HEK293 (cell line): ENCODE data around the gene BRWD1.
A peak's percentile ranks its signal among the peaks of the same experiment; 100 is the strongest.

Experiments used
- CTCF ChIA-PET: fragments of 350-600 bp; formaldehyde crosslinking; extraction: SDS; loops from one replicate; lab custom pipeline; 2021; ENCODE audit warnings: antibody characterized with exemption; lab: Yijun Ruan, JAX
- POLR2A ChIA-PET: fragments of 300-600 bp; formaldehyde crosslinking; extraction: SDS; loops from one replicate; lab custom pipeline; 2020; ENCODE audit warnings: antibody characterized with exemption, inconsistent platforms; lab: Yijun Ruan, JAX
- H3K27ac ChIP-seq: fragments of 200-500 bp; sonication (Bioruptor generic); 2 replicates; pipeline ENCODE4 v1.5.1; 2014; ENCODE audit warnings: low read depth, low read length, control low read depth, inconsistent platforms; ENCODE audit errors: extremely low read depth
- H3K36me3 ChIP-seq, 2 experiments: fragments of 200-500 bp in 1 of 2; sonication (Bioruptor generic) in 1 of 2; 1 replicate in 1 of 2; 2 replicates in 1 of 2; pipeline ENCODE4 v1.5.1; 2014 to 2017; ENCODE audit warnings: inconsistent platforms in 2 of 2, low read length in 2 of 2; ENCODE audit not compliant: control insufficient read depth in 2 of 2, insufficient read depth in 1 of 2
- H3K4me1 ChIP-seq: fragments of 200-500 bp; sonication (Bioruptor generic); 2 replicates; pipeline ENCODE4 v1.5.1; 2014; ENCODE audit warnings: mild to moderate bottlenecking, low read length, inconsistent platforms; ENCODE audit not compliant: control insufficient read depth, insufficient read depth
- H3K4me3 ChIP-seq: 2 replicates; pipeline ENCODE4 v1.5.1; 2011; ENCODE audit warnings: low read depth, mild to moderate bottlenecking, control low read depth, low read length, moderate library complexity
- H3K9me3 ChIP-seq: fragments of 200-500 bp; sonication (Bioruptor generic); 2 replicates; pipeline ENCODE4 v1.5.1; 2014; ENCODE audit warnings: low read depth, low read length, inconsistent platforms; ENCODE audit not compliant: control insufficient read depth, insufficient read depth
- CTCF ChIP-seq: fragments of 450-650 bp; formaldehyde crosslinking; IDR thresholded peaks from 2 replicates; pipeline ENCODE4 v1.5.1; 2016; ENCODE audit warnings: missing biosample characterization, missing genetic modification characterization
- GFI1B ChIP-seq: fragments of 450-650 bp; formaldehyde crosslinking; IDR thresholded peaks from 2 replicates; pipeline ENCODE4 v1.5.1; 2016; ENCODE audit warnings: missing biosample characterization, missing genetic modification characterization
- GLIS1 ChIP-seq: fragments of 450-650 bp; formaldehyde crosslinking; IDR thresholded peaks from 2 replicates; pipeline ENCODE4 v1.5.1; 2016; ENCODE audit warnings: missing biosample characterization, missing genetic modification characterization
- HIC1 ChIP-seq: fragments of 450-650 bp; formaldehyde crosslinking; IDR thresholded peaks from 2 replicates; pipeline ENCODE4 v1.5.1; 2016; ENCODE audit warnings: missing biosample characterization, missing genetic modification characterization
- HOXA7 ChIP-seq: sonication (generic); formaldehyde crosslinking; IDR thresholded peaks from 2 replicates; pipeline ENCODE4 v1.8.1; 2022; ENCODE audit warnings: missing genetic modification reagents, borderline replicate concordance
- INSM2 ChIP-seq: fragments of 450-650 bp; formaldehyde crosslinking; IDR thresholded peaks from 2 replicates; pipeline ENCODE4 v1.5.1; 2016; ENCODE audit warnings: missing biosample characterization, missing genetic modification characterization
- YY2 ChIP-seq: fragments of 450-650 bp; formaldehyde crosslinking; IDR thresholded peaks from 2 replicates; pipeline ENCODE4 v1.5.1; 2016; ENCODE audit warnings: missing biosample characterization, missing genetic modification characterization
- ZBTB26 ChIP-seq: fragments of 450-650 bp; formaldehyde crosslinking; optimal IDR thresholded peaks from 2 replicates; pipeline ENCODE3; 2016; ENCODE audit warnings: missing biosample characterization, mild to moderate bottlenecking, missing genetic modification characterization
- ZBTB48 ChIP-seq: fragments of 450-650 bp; formaldehyde crosslinking; IDR thresholded peaks from 2 replicates; pipeline ENCODE4 v1.5.1; 2016; ENCODE audit warnings: missing biosample characterization, missing genetic modification characterization
- ZFP69B ChIP-seq: fragments of 450-650 bp; formaldehyde crosslinking; IDR thresholded peaks from 2 replicates; pipeline ENCODE4 v1.5.1; 2016; ENCODE audit warnings: missing biosample characterization, missing genetic modification characterization
- ZNF114 ChIP-seq: fragments of 450-650 bp; formaldehyde crosslinking; IDR thresholded peaks from 2 replicates; pipeline ENCODE4 v1.5.0; 2017; ENCODE audit warnings: missing biosample characterization, missing genetic modification characterization
- ZNF24 ChIP-seq: fragments of 450-650 bp; formaldehyde crosslinking; IDR thresholded peaks from 2 replicates; pipeline ENCODE4 v1.5.1; 2016; ENCODE audit warnings: missing biosample characterization, missing genetic modification characterization
- ZNF350 ChIP-seq: fragments of 450-650 bp; formaldehyde crosslinking; IDR thresholded peaks from 2 replicates; pipeline ENCODE4 v1.5.0; 2017; ENCODE audit warnings: missing biosample characterization, mild to moderate bottlenecking, missing genetic modification characterization
- ZNF449 ChIP-seq: fragments of 450-650 bp; formaldehyde crosslinking; IDR thresholded peaks from 2 replicates; pipeline ENCODE4 v1.5.1; 2017; ENCODE audit warnings: missing biosample characterization, mild to moderate bottlenecking, missing genetic modification characterization, moderate library complexity
- ZNF555 ChIP-seq: fragments of 450-650 bp; formaldehyde crosslinking; conservative IDR thresholded peaks from 2 replicates; pipeline ENCODE4 v1.5.1; 2017; ENCODE audit warnings: missing biosample characterization, mild to moderate bottlenecking, missing genetic modification characterization, inconsistent platforms
- ZNF596 ChIP-seq: fragments of 450-650 bp; IDR thresholded peaks from 2 replicates; pipeline ENCODE4 v1.5.0; 2018; ENCODE audit warnings: missing biosample characterization, mild to moderate bottlenecking, missing genetic modification characterization, moderate library complexity
- ZNF621 ChIP-seq: fragments of 450-650 bp; formaldehyde crosslinking; IDR thresholded peaks from 2 replicates; pipeline ENCODE4 v1.5.1; 2017; ENCODE audit warnings: missing biosample characterization, missing genetic modification characterization
- ZNF623 ChIP-seq: fragments of 450-650 bp; formaldehyde crosslinking; IDR thresholded peaks from 2 replicates; pipeline ENCODE4 v1.5.1; 2016; ENCODE audit warnings: missing biosample characterization, missing genetic modification characterization
- ZNF629 ChIP-seq: fragments of 450-650 bp; formaldehyde crosslinking; IDR thresholded peaks from 2 replicates; pipeline ENCODE4 v1.5.1; 2017; ENCODE audit warnings: missing biosample characterization, missing genetic modification characterization
- ZNF639 ChIP-seq: fragments of 450-650 bp; formaldehyde crosslinking; IDR thresholded peaks from 2 replicates; pipeline ENCODE4 v1.5.1; 2016; ENCODE audit warnings: missing biosample characterization, missing genetic modification characterization
- ZNF670 ChIP-seq: fragments of 450-650 bp; formaldehyde crosslinking; IDR thresholded peaks from 2 replicates; pipeline ENCODE4 v1.5.1; 2016; ENCODE audit warnings: missing biosample characterization, missing genetic modification characterization, low read depth
- ZNF785 ChIP-seq: fragments of 450-650 bp; formaldehyde crosslinking; IDR thresholded peaks from 2 replicates; pipeline ENCODE4 v1.5.1; 2016; ENCODE audit warnings: missing biosample characterization, missing genetic modification characterization

Gene BRWD1

GRCh38 chr21:39178421-39178820 is 135.0 kb downstream of the BRWD1 start:
- ChIA-PET CTCF (interaction anchor here (2.5 kb wide), 1 partner anchor 41 kb away, joined by 8 read pairs; no protein-coding TSS in a partner anchor), POLR2A (interaction anchor here (2.0 kb wide), 1 partner anchor 10 kb away, joined by 4 read pairs; no protein-coding TSS in a partner anchor)
- Histone ChIP-seq H3K27ac (no peak overlapping the region), H3K9me3 (no peaks in the 10 kb centered on the region), H3K4me3 (no peak overlapping the region), H3K4me1 (no peaks in the 10 kb centered on the region), H3K36me3 (peaks cover 43 to 64% of the 10 kb centered on the region in 2 experiments)
- TF ChIP-seq ZNF114 = no peak
- TF ChIP-seq CTCF (tag by site-specific recombination) = no peak
- TF ChIP-seq HOXA7 (CRISPR knock-in tag) = no peak
- TF ChIP-seq ZNF350 (tag by site-specific recombination) = no peak
- TF ChIP-seq INSM2 (tag by site-specific recombination) = no peak

GRCh38 chr21:39176271-39176709 is 137.1 kb downstream of the BRWD1 start:
- peaks cover 48 to 81% of the 10 kb centered on the region in 2 experiments for H3K36me3 ChIP-seq
- TF ChIP-seq HOXA7 (CRISPR knock-in tag) (no peak), CTCF (tag by site-specific recombination) (no peak), ZNF623 (tag by site-specific recombination) (no peak), GFI1B (tag by site-specific recombination) (peak; percentile 88), ZNF621 (tag by site-specific recombination) (no peak), HIC1 (tag by site-specific recombination) (no peak), ZFP69B (no peak), ZNF629 (peak; percentile 70), ZNF596 (no peak), ZNF670 (tag by site-specific recombination) (no peak), YY2 (tag by site-specific recombination) (no peak), ZNF449 (tag by site-specific recombination) (no peak), ZBTB48 (tag by site-specific recombination) (no peak), ZNF555 (tag by site-specific recombination) (no peak), ZNF24 (0 out of 2 replicates have a peak, but pooled peaks have one; percentile 54), ZNF785 (tag by site-specific recombination) (no peak), GLIS1 (tag by site-specific recombination) (no peak), ZBTB26 (tag by site-specific recombination) (no peak), ZNF639 (tag by site-specific recombination) (peak; percentile 87)

More at GRCh38 chr21:39176271-39176709, 137.1 kb downstream of the BRWD1 start:
- CTCF ChIA-PET = interaction anchor here (0.8 to 2.5 kb wide), 4 partner anchors 9 to 265 kb away, joined by 3 to 8 read pairs (median 6); no protein-coding TSS in a partner anchor
- no peaks in the 10 kb centered on the region for H3K9me3 ChIP-seq
- H3K27ac ChIP-seq = no peak overlapping the region
- no peaks in the 10 kb centered on the region for H3K4me1 ChIP-seq
- POLR2A ChIA-PET = interaction anchor here (1.4 kb wide), 1 partner anchor 172 kb away, joined by 4 read pairs; the partner anchor contains the start of gene HMGN1
- no peak overlapping the region for H3K4me3 ChIP-seq
